Liver (tissue), 9 donors: ENCODE data around the gene SLCO4A1. TPM values are rescaled to one million over a fixed set of nuclear protein-coding genes. Genes with fewer than 3 reads are reported as not detected.

Source experiments
- DNase-seq: peaks from one replicate; pipeline ENCODE4 v3.0.0-alpha.2; 2017; ENCODE audit warnings: low spot score
- H3K27ac ChIP-seq, 2 donors: one replicate each; pipeline ENCODE4 v1.7.0; 2013; ENCODE audit warnings: inconsistent platforms in 2 of 2, low read length in 2 of 2, control low read depth in 1 of 2, low read depth in 1 of 2, mild to moderate bottlenecking in 1 of 2
- H3K27me3 ChIP-seq, 4 donors: one replicate each; pipeline versions ENCODE4 v1.6.1 to v1.7.0; 2013; ENCODE audit warnings: low read length in 3 of 4, inconsistent platforms in 1 of 4, mild to moderate bottlenecking in 1 of 4, moderate library complexity in 1 of 4; ENCODE audit not compliant: control insufficient read depth in 4 of 4, insufficient read depth in 4 of 4
- H3K36me3 ChIP-seq, 4 donors: one replicate each; pipeline versions ENCODE4 v1.6.1 to v1.7.0; 2013; ENCODE audit warnings: low read length in 3 of 4, mild to moderate bottlenecking in 3 of 4, low read depth in 1 of 4, moderate library complexity in 1 of 4; ENCODE audit not compliant: control insufficient read depth in 4 of 4, insufficient read depth in 3 of 4
- H3K4me1 ChIP-seq, 4 donors: one replicate each; pipeline versions ENCODE4 v1.6.1 to v1.7.0; 2013; ENCODE audit warnings: low read length in 3 of 4, mild to moderate bottlenecking in 3 of 4, moderate library complexity in 1 of 4; ENCODE audit not compliant: control insufficient read depth in 4 of 4, insufficient read depth in 4 of 4
- H3K4me3 ChIP-seq, 3 donors: one replicate each; pipeline versions ENCODE4 v1.6.1 to v1.7.0; 2013; ENCODE audit warnings: low read length in 3 of 3, control low read depth in 1 of 3, low read depth in 1 of 3, mild to moderate bottlenecking in 1 of 3
- H3K9ac ChIP-seq, 2 donors: one replicate each; pipeline ENCODE4 v1.7.0; 2013; ENCODE audit warnings: low read length in 2 of 2, mild to moderate bottlenecking in 2 of 2, moderate library complexity in 2 of 2, control low read depth in 1 of 2, low read depth in 1 of 2
- H3K9me3 ChIP-seq, 4 donors: one replicate each; pipeline versions ENCODE4 v1.6.1 to v1.7.0; 2013; ENCODE audit warnings: low read length in 3 of 4; ENCODE audit not compliant: control insufficient read depth in 4 of 4
- ATF3 ChIP-seq: IDR thresholded peaks from 2 replicates; pipeline ENCODE4 v1.6.1; 2016; ENCODE audit warnings: antibody characterized with exemption
- FOXA2 ChIP-seq: IDR thresholded peaks from 2 replicates; pipeline ENCODE4 v1.6.1; 2016; ENCODE audit warnings: antibody characterized with exemption
- HNF4A ChIP-seq, 2 donors: conservative IDR thresholded peaks; 2 replicates each; pipeline ENCODE4 v1.6.1; 2016; ENCODE audit warnings: antibody characterized with exemption in 2 of 2, mild to moderate bottlenecking in 2 of 2
- MAX ChIP-seq: IDR thresholded peaks from 2 replicates; pipeline ENCODE4 v1.6.1; 2016; ENCODE audit warnings: antibody characterized with exemption
- RXRA ChIP-seq, 2 donors: IDR thresholded peaks; 2 replicates each; pipeline ENCODE4 v1.6.1; 2017 to 2018; ENCODE audit warnings: antibody characterized with exemption in 2 of 2, mild to moderate bottlenecking in 1 of 2
- SP1 ChIP-seq: IDR thresholded peaks from 2 replicates; pipeline ENCODE4 v1.6.1; 2018; ENCODE audit warnings: antibody characterized with exemption, mild to moderate bottlenecking
- YY1 ChIP-seq: IDR thresholded peaks from 2 replicates; pipeline ENCODE4 v1.6.1; 2016; ENCODE audit warnings: antibody characterized with exemption, mild to moderate bottlenecking
- WGBS: extraction: QIAGEN DNeasy Blood & Tissue Kit; methylation state at CpG from one replicate; pipeline ENCODE4 v1.1.7; 2013; 5-methylcytosine and 5-hydroxymethylcytosine counted together
- polyA plus RNA-seq, 2 donors: library from polyadenylated mRNA; stranded (reverse) in 1 of 2; unstranded in 1 of 2; fragments of 200-250 nt in 1 of 2; fragments of >200 nt in 1 of 2; fragmentation: Nextera tagmentation in 1 of 2; extraction: Ambion mirVana in 1 of 2; gene quantifications; one replicate each; pipeline versions ENCODE4 v1.2.1 to v1.2.3, GENCODE V29; 2013 to 2015
- total RNA-seq, 2 donors: library from RNA; depleted of rRNA; stranded (reverse); fragments of >200 nt; gene quantifications; one replicate each; pipeline ENCODE4 v1.2.3, GENCODE V29; 2014
- TF ChIP-seq, protein P1 (sequence below): IDR thresholded peaks from 2 replicates; pipeline ENCODE4 v1.6.1; 2016; ENCODE audit warnings: antibody characterized with exemption, mild to moderate bottlenecking
- donor health status: healthy.
- donor health status: healthy.
- donor health status: healthy.
- donor health status: healthy.
- donor health status: healthy.

Gene SLCO4A1
- total and polyA plus RNA-seq, 4 donors, result 1.3 to 4.3 (median 2.6) TPM

DNA sequence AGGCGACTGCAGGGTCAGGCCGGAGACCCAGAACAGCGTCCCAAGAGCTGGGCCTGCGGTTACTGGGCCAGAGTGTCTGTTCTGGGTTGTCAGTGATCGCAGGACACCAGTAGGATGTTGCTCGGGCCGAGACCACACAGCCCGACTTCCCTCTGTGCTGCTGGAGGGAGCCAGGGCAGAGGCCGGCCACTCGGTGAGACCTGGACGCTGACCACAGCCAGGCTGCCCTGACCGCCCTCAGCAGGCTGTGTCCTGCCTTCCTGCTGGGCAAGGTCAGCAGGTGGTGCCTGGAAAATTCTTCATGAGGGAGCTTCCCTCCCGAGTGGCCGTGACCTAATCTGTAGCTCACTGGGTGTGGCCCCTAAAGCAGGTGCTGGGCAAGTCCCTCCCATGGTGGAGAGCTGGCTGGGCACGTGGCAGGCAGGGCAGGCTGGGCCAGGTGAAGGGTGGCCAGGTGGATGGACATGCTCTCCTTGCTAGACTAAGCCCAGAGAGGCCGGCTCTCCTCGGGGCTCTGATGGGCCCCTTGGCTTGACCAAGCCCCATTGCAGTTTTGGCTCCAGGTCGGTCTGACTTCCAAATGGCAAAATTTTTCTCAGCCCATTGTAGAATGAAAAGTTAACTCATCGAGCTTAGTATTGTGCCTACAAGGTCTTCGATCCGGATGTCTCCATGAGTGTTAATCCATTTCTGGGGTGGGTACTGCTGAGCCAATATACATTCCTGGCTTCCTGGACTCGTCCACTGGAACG is 1.9 kb downstream of the SLCO4A1 start (continued):
- TF ChIP-seq, protein P1, sequence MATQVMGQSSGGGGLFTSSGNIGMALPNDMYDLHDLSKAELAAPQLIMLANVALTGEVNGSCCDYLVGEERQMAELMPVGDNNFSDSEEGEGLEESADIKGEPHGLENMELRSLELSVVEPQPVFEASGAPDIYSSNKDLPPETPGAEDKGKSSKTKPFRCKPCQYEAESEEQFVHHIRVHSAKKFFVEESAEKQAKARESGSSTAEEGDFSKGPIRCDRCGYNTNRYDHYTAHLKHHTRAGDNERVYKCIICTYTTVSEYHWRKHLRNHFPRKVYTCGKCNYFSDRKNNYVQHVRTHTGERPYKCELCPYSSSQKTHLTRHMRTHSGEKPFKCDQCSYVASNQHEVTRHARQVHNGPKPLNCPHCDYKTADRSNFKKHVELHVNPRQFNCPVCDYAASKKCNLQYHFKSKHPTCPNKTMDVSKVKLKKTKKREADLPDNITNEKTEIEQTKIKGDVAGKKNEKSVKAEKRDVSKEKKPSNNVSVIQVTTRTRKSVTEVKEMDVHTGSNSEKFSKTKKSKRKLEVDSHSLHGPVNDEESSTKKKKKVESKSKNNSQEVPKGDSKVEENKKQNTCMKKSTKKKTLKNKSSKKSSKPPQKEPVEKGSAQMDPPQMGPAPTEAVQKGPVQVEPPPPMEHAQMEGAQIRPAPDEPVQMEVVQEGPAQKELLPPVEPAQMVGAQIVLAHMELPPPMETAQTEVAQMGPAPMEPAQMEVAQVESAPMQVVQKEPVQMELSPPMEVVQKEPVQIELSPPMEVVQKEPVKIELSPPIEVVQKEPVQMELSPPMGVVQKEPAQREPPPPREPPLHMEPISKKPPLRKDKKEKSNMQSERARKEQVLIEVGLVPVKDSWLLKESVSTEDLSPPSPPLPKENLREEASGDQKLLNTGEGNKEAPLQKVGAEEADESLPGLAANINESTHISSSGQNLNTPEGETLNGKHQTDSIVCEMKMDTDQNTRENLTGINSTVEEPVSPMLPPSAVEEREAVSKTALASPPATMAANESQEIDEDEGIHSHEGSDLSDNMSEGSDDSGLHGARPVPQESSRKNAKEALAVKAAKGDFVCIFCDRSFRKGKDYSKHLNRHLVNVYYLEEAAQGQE, result no peak
- TF ChIP-seq RXRA (IDR thresholded peaks at IDR 0.05) (no peak), MAX (no peak), FOXA2 (no peak), HNF4A (conservative IDR thresholded peaks at IDR 0.05) (no peak), SP1 (no peak)

DNA sequence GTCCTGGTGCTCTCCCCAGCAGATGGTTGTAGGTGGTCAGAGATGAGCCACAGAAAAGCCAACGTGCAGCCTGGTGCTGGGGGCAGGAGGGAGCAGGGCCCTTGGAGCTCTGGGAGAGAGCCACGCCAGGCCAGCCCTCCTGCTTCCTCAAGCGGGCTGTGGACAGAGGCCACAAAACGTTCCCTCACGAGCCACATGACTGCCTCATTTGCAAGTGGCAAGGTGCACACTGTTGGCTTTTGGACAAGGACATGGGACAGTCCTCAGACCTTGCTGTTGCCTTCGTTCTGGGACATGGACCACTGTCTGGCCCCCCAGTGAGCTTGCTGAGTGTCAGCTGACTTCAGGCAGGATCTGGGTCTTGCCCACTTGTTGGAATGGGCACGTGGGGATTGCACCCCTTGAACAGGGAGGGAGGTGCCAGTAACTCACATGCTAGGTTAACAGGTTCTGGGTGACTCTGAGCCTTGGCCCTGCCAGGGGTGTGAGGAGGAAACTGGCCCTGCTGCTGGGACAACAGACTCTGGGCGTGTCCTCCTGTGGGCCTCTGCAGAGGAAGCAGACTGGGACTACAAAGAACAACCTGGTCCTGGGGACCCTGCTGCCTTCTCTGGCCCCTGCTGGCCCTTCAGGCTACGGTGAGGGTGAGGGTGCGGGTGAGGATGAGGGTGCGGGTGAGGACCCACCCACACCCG is 2.6 kb downstream of the SLCO4A1 start:
- Histone ChIP-seq H3K4me3 (no peak overlapping the region), H3K27me3 (peaks cover 0 to 2% (median 0%) of the 10 kb centered on the region in 4 donors), H3K9me3 (no peaks in the 10 kb centered on the region), H3K27ac (no peak overlapping the region), H3K9ac (no peak overlapping the region), H3K36me3 (no peaks in the 10 kb centered on the region), H3K4me1 (peaks cover 5 to 21% (median 9%) of the 10 kb centered on the region in 4 donors)
- WGBS, result 71% methylated on average over 12 of the region's 12 CpGs
- DNase-seq, result no peak
- no peak for TF ChIP-seq ATF3
- TF ChIP-seq RXRA (IDR thresholded peaks at IDR 0.05), result no peak
- no peak for TF ChIP-seq SP1
- TF ChIP-seq MAX, result no peak

- WGBS, result 91% methylated on average over 15 of the region's 15 CpGs
- no peaks in the 10 kb centered on the region for H3K36me3 ChIP-seq
- no peak overlapping the region for H3K4me3 ChIP-seq
- H3K9ac ChIP-seq, result no peak overlapping the region
- peaks cover 0 to 2% (median 0%) of the 10 kb centered on the region in 4 donors for H3K27me3 ChIP-seq
- peaks cover 5 to 21% (median 9%) of the 10 kb centered on the region in 4 donors for H3K4me1 ChIP-seq
- H3K9me3 ChIP-seq, result no peaks in the 10 kb centered on the region
- no peak for DNase-seq
- H3K27ac ChIP-seq, result no peak overlapping the region
- TF ChIP-seq YY1, result no peak
These were observed 3.3 kb downstream of the SLCO4A1 start for GRCh38 chr20:62645613-62646012.
